Esophagus (tissue), 2 donors: ENCODE data around the gene CROCC2. TPM values are rescaled to one million over a fixed set of nuclear protein-coding genes. Genes with fewer than 3 reads are reported as not detected.

Experiments used
- H3K27ac ChIP-seq, 2 donors: one replicate each; pipeline ENCODE4 v1.5.1; 2013; ENCODE audit warnings: low read depth in 2 of 2, mild to moderate bottlenecking in 2 of 2, inconsistent platforms in 1 of 2, low read length in 1 of 2, moderate library complexity in 1 of 2
- H3K27me3 ChIP-seq, 2 donors: one replicate each; pipeline ENCODE4 v1.6.1; 2013; ENCODE audit warnings: low read length in 2 of 2, control low read depth in 1 of 2, mild to moderate bottlenecking in 1 of 2; ENCODE audit not compliant: insufficient read depth in 2 of 2, control insufficient read depth in 1 of 2
- H3K36me3 ChIP-seq, 2 donors: one replicate each; pipeline ENCODE4 v1.6.1; 2013; ENCODE audit warnings: low read length in 1 of 2; ENCODE audit not compliant: control insufficient read depth in 2 of 2, insufficient read depth in 2 of 2
- H3K4me1 ChIP-seq, 2 donors: one replicate each; pipeline ENCODE4 v1.6.1; 2013; ENCODE audit warnings: low read length in 1 of 2; ENCODE audit not compliant: control insufficient read depth in 2 of 2, insufficient read depth in 2 of 2
- H3K4me3 ChIP-seq, 2 donors: one replicate each; pipeline ENCODE4 v1.5.1; 2013; ENCODE audit warnings: low read length in 2 of 2, mild to moderate bottlenecking in 2 of 2, low read depth in 1 of 2, moderate library complexity in 1 of 2
- H3K9me3 ChIP-seq, 2 donors: one replicate each; pipeline ENCODE4 v1.6.1; 2013; ENCODE audit warnings: mild to moderate bottlenecking in 2 of 2, low read depth in 1 of 2, low read length in 1 of 2, moderate library complexity in 1 of 2; ENCODE audit not compliant: control insufficient read depth in 2 of 2, insufficient read depth in 1 of 2
- WGBS, 2 donors: extraction: QIAGEN DNeasy Blood & Tissue Kit; methylation state at CpG; one replicate each; pipeline ENCODE4 v1.1.7; 2013; 5-methylcytosine and 5-hydroxymethylcytosine counted together
- polyA plus RNA-seq, 2 donors: library from polyadenylated mRNA; stranded (reverse); fragments of 200-250 nt; gene quantifications; one replicate each; pipeline ENCODE4 v1.2.3, GENCODE V29; 2013
- donor health status: healthy with polysubstance abuse.
- donor health status: Bipolar disorder and iron deficiency.

CROCC2 gene
- polyA plus RNA-seq, 2 donors: 0.12 to 0.16 TPM

- H3K4me3 ChIP-seq: no peak overlapping the region
- H3K36me3 ChIP-seq: no peaks in the 10 kb centered on the region
- no peaks in the 10 kb centered on the region for H3K27me3 ChIP-seq
- 88 to 94% methylated on average over 22 of the region's 22 CpGs for WGBS, 2 donors
- no peak overlapping the region for H3K27ac ChIP-seq
- H3K9me3 ChIP-seq: peaks cover 0 to 3% of the 10 kb centered on the region in 2 donors
- no peaks in the 10 kb centered on the region for H3K4me1 ChIP-seq
Measured at GRCh38 chr2:240875228-240876034, 30.7 kb upstream of the CROCC2 start.

GRCh38 chr2:240876035-240876474 lies 30.1 kb upstream of the CROCC2 start:
- H3K4me1 ChIP-seq: no peaks in the 10 kb centered on the region
- H3K4me3 ChIP-seq: no peak overlapping the region
- H3K36me3 ChIP-seq: no peaks in the 10 kb centered on the region
- H3K9me3 ChIP-seq: peaks cover 0 to 3% of the 10 kb centered on the region in 2 donors
- H3K27ac ChIP-seq: no peak overlapping the region
- 64 to 67% methylated on average over 7 of the region's 7 CpGs for WGBS, 2 donors
- H3K27me3 ChIP-seq: no peaks in the 10 kb centered on the region

GRCh38 chr2:240876475-240877251 lies 29.5 kb upstream of the CROCC2 start:
- 79% methylated on average over 16 to 18 of the region's 18 CpGs for WGBS, 2 donors
- H3K36me3 ChIP-seq: no peaks in the 10 kb centered on the region
- H3K27me3 ChIP-seq: no peaks in the 10 kb centered on the region
- H3K4me3 ChIP-seq: no peak overlapping the region
- H3K4me1 ChIP-seq: no peaks in the 10 kb centered on the region
- no peak overlapping the region for H3K27ac ChIP-seq
- H3K9me3 ChIP-seq: peaks cover 0 to 3% of the 10 kb centered on the region in 2 donors

- H3K36me3 ChIP-seq: no peaks in the 10 kb centered on the region
- no peaks in the 10 kb centered on the region for H3K4me1 ChIP-seq
- H3K27ac ChIP-seq: no peak overlapping the region
- H3K27me3 ChIP-seq: no peaks in the 10 kb centered on the region
- 88 to 94% methylated on average over 40 of the region's 40 CpGs for WGBS, 2 donors
- H3K4me3 ChIP-seq: no peak overlapping the region
- H3K9me3 ChIP-seq: no peaks in the 10 kb centered on the region
Measured at GRCh38 chr2:240877460-240878340, 28.4 kb upstream of the CROCC2 start.

GRCh38 chr2:240878341-240878936 lies 27.7 kb upstream of the CROCC2 start:
- Histone ChIP-seq H3K4me1 (no peaks in the 10 kb centered on the region), H3K9me3 (no peaks in the 10 kb centered on the region), H3K4me3 (no peak overlapping the region), H3K27ac (no peak overlapping the region), H3K27me3 (no peaks in the 10 kb centered on the region), H3K36me3 (no peaks in the 10 kb centered on the region)
- WGBS, 2 donors: 81 to 93% methylated on average over 18 of the region's 18 CpGs

- no peak overlapping the region for H3K27ac ChIP-seq
- 76 to 86% methylated on average over 7 of the region's 7 CpGs for WGBS, 2 donors
- H3K4me3 ChIP-seq: no peak overlapping the region
- H3K9me3 ChIP-seq: no peaks in the 10 kb centered on the region
- no peaks in the 10 kb centered on the region for H3K4me1 ChIP-seq
- no peaks in the 10 kb centered on the region for H3K36me3 ChIP-seq
- no peaks in the 10 kb centered on the region for H3K27me3 ChIP-seq
Measured at GRCh38 chr2:240879105-240879504, 27.0 kb upstream of the CROCC2 start.

- WGBS, 2 donors: 51 to 56% methylated on average over 6 of the region's 6 CpGs
- H3K27me3 ChIP-seq: no peaks in the 10 kb centered on the region
- H3K4me3 ChIP-seq: no peak overlapping the region
- peaks cover 0 to 6% of the 10 kb centered on the region in 2 donors for H3K36me3 ChIP-seq
- no peaks in the 10 kb centered on the region for H3K4me1 ChIP-seq
- H3K9me3 ChIP-seq: no peaks in the 10 kb centered on the region
- no peak overlapping the region for H3K27ac ChIP-seq
Measured at GRCh38 chr2:240881913-240882312, 24.2 kb upstream of the CROCC2 start.

- Histone ChIP-seq H3K4me1 (peaks cover 0 to 3% of the 10 kb centered on the region in 2 donors), H3K27ac (no peak overlapping the region), H3K4me3 (no peak overlapping the region), H3K27me3 (no peaks in the 10 kb centered on the region), H3K9me3 (no peaks in the 10 kb centered on the region), H3K36me3 (peaks cover 0 to 15% of the 10 kb centered on the region in 2 donors)
- 83 to 93% methylated on average over 2 of the region's 2 CpGs for WGBS, 2 donors
Measured at GRCh38 chr2:240884221-240884620, 21.9 kb upstream of the CROCC2 start.

GRCh38 chr2:240884745-240885144 lies 21.4 kb upstream of the CROCC2 start:
- H3K27ac ChIP-seq: no peak overlapping the region

More at GRCh38 chr2:240884745-240885144, 21.4 kb upstream of the CROCC2 start:
- peaks cover 0 to 16% of the 10 kb centered on the region in 2 donors for H3K36me3 ChIP-seq
- WGBS, 2 donors: 85% methylated on average over 3 of the region's 3 CpGs
- peaks cover 0 to 7% of the 10 kb centered on the region in 2 donors for H3K4me1 ChIP-seq
- H3K9me3 ChIP-seq: no peaks in the 10 kb centered on the region
- H3K4me3 ChIP-seq: no peak overlapping the region
- no peaks in the 10 kb centered on the region for H3K27me3 ChIP-seq
